HG02642 (cell line): ENCODE measurements around the gene DGCR2.
"Not testable (repeated sequence)": the region's sequence is repeated elsewhere in the genome, so short reads cannot be mapped to it uniquely, and the experiment has no call there.

Source experiments
- ATAC-seq: cut with Tn5 transposase; IDR thresholded peaks from one replicate; pipeline ENCODE4 v1.9.1; 2021; ENCODE audit warnings: mild to moderate bottlenecking; ENCODE audit not compliant: unreplicated experiment, poor library complexity

The DGCR2 gene

DNA sequence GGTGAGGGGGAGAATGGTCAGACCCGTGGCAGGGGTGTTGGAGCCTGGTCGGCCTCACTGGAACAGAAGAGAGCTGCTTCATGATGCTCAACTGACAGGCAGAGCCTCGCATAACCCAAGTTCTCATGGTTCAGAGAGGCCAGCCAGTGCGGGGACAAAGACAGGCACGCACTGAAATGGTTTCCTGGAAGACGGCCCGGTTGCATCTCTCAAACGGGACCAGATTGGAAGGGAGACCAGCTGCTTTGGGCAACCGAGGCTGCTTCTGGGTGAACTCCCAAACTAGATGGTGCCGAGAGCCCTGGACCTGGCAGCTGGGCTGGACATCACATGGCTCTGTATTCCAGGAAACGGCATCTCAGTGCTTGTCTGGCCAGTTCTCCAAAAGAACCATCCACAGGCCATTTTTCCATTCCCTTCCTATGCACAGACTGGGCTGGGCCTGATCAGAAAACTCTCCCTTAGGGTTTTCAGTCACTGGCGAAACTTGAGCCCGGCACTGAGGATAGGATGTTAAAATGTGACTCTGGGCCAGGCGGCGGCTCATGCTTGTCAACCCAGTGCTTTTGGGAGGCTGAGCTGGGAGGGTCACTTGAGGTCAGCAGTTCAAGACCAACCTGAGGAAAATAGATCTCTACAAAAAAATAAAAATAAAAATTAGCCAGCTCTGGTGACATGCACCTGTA is 106.0 kb downstream of the DGCR2 start:
- no peak for ATAC-seq

GRCh38 chr22:19014886-19015285 is 107.3 kb downstream of the DGCR2 start:
- no peak for ATAC-seq

DNA sequence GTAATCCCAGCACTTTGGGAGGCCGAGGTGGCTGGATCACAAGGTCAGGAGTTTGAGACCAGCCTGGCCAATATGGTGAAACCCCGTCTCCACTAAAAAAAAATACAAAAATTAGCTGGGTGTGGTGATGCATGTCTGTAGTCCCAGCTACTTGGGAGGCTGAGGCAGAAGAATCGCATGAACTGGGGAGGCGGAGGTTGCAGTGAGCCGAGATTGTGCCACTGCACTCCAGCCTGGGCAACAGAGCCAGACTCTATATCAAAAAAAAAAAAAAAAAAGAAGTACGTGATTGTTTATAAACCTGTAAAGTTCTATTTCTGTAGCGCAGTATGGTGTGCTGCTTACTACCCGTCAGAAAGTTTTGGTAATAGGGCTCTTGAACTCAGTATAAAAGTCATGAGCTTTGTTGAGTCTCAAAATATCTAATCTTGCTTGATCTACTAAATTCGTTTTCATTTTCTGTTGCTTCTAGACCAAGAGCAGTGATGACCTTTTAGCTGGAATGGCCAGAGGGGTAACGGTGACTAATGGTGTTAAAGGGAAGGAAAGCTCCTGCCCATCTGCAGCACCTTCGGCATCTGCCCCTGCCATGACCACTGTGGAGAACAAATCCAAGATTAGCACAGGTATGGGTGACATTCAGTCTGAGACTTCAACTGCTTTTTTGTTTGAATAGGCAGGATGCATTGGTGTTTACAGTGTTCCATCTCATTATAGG is 108.2 kb downstream of the DGCR2 start:
- ATAC-seq, result not testable (repeated sequence)

DNA sequence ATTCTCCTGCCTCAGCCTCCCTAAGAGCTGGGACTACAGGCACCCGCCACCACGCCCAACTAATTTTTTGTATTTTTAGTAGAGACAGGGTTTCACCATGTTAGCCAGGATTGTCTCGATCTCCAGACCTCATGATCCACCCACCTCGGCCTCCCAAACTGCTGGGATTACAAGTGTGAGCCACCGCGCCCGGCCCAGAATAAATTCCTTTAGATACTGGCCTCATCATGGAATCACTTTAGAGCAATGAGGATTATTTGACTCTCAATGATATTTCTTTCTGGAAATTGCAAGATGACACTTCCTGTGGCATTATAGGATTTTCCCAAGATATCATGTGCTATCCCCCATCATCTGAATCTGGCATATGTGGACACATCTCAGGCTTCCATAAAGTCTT is 108.8 kb downstream of the DGCR2 start:
- ATAC-seq, result not testable (repeated sequence)

DNA sequence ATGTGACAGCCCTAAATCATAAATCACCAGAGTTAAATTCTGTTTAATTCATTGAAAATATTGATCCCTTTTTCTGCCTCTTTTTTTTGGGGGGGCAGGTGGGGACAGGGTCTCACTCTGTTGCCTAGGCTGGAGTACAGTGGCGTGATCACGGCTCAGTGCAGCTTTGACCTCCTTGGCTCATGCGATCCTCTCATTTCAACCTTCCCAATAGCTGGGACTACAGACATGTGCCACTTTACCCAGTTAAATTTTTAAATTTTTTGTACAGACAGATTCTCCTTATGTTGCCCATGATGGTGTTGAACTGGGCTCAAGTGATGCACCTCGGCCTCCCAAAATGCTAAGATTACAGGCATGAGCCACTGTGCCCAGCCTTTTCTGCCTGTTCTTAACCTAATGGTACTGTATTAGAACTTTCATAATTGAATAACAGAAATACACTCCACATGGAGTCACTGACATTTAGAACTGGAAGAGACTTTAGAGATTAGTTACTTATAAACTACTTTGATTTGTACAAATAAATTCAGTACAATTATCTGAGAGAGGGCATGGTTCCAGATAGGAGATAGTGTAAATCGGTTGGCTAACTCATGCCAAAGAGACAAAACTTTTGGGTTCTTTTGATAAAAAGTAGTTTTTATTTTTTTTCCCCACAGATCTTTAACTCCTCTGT is 109.8 kb downstream of the DGCR2 start:
- no peak for ATAC-seq

DNA sequence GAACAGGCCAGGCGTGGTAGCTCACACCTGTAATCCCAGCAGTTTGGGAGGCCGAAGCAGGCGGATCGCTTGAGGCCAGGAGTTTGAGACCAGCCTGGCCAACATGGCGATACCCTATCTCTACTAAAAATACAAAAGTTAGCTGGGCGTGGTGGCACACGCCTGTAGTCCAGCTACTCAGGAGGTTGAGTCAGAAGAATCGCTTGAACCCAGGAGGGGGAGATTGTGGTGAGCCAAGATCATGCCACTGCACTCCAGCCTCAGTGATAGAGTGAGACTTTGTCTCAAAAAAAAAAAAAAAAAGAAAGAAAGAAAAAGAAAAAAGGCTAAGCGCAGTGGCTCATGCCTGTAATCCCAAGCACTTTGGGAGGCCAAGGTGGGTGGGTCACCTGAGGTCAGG is 110.6 kb downstream of the DGCR2 start:
- ATAC-seq, result not testable (repeated sequence)

DNA sequence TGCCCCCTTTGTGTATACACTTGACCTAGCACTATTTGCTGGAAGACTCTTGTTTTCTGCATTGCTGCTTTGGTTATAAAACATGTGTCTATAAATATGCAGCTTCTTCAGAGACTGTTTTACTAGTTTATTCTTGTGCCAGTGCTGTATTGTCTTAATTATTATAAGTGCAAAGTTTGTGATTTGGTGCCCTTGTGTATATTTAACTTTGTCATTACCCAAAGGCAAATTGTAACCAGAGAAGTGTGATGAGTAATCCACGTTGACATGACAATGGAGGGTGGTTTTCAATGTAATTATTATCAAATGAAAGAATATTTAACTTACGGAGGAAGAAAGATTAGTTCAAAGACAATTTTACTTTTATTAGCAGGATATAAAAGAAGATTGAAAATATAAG is 111.1 kb downstream of the DGCR2 start:
- no peak for ATAC-seq

GRCh38 chr22:19005905-19006304 is 116.3 kb downstream of the DGCR2 start:
- ATAC-seq, result no peak

DNA sequence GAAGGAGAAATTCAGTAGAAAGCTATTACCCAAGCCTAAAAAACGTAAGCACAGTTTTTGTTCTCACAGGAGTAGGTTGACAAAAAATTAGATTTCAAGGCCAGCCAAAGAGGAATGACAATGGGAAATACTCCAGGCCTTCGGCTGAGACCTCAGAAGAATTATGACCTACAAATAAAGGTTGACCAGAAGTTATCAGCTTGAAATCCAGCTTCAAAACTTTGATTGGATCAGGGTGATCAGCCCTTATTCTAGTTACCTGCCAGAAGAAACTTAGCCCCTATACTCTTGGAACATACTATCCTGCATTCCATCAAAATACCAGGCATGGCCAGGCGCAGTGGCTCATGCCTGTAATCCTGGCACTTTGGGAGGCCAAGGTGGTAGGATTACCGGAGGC is 117.7 kb downstream of the DGCR2 start:
- ATAC-seq, result no peak

GRCh38 chr22:19003508-19003907 is 118.7 kb downstream of the DGCR2 start:
- no peak for ATAC-seq

- ATAC-seq, result no peak
Observed at GRCh38 chr22:19002684-19003038, 119.6 kb downstream of the DGCR2 start.

DNA sequence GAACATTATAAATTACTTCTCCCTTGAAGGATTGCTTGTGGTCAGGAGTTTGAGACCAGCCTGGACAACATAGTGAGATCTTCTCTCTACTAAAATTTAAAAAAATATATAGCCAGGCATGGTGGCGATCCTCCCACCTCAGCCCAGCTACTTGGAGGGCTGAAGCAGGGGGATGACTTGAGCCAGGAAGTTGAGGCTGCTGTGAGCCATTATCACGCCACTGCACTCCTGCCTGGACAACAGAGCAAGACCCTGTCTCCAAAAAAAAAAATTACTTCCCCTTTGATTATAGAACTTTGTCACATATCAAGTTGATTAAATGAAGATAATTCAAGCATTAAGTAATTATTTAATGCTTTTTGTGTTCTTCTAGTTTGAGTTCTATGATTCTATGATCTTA is 121.0 kb downstream of the DGCR2 start:
- no peak for ATAC-seq

DNA sequence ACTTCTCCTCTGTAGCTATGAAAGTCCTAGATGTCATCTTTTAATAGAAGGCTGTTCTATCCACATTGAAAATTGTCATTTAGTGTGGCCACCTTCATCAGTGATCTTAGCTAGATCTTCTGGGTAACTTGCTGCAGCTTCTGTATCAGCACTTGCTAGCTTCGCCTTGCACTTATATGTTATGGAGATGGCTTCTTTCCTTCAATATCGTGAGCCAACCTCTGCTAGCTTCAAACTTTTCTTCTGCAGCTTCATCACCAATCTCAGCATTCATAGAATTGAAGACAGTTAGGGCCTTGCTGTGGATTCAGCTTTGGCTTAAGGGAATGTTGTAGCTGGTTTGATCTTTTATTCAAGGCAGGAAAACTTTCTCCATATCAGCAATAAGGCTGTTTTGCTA is 122.1 kb downstream of the DGCR2 start:
- not testable (repeated sequence) for ATAC-seq

- ATAC-seq, result no peak
Observed at GRCh38 chr22:18999416-18999815, 122.8 kb downstream of the DGCR2 start.

DNA sequence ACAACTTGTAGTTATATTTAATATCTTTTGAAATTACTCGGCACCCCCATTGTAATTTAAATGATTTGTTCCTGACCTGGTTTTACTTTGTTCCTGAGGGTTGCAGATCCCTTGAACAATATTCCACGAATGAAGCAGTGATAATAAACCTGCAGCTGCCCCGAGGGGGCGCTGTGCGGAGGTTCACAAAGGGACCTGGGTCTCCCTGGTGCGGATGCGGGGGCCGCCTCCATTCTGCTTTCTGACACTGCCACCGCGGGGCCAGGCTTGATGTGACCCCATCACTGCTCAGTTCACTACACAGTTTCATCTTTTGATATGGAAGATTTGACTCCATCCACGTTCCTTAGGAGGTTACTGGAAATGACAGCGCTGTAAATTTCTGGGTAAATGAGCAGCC is 123.2 kb downstream of the DGCR2 start:
- ATAC-seq, result no peak

- no peak for ATAC-seq
Observed at GRCh38 chr22:18997925-18998315, 124.3 kb downstream of the DGCR2 start.

- no peak for ATAC-seq
Observed at GRCh38 chr22:18997306-18997924, 124.8 kb downstream of the DGCR2 start.

DNA sequence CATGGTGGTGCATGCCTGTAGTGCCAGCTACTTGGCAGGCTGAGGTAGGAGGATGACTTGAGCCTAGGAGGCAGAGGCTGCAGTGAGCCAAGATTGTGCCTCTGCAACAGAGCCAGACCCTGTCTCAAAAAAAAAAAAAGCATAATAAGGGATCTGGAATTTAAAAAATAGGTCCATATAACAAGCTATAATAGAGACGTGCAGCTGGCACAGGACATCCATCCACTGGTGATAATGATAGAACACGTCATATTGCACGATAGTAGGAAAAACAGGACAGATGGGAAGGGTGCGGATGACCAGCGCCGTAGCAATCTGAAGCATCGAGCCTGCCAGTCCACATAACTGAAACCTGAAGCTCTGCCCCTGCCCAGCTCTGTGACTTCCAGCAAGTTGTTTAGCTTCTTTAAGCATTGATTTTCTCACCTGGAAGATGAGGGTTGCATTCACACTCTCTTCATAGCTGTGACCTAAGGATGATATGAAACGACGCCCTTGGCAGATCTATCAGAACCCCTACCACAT is 125.8 kb downstream of the DGCR2 start:
- ATAC-seq, result no peak

- no peak for ATAC-seq
Observed at GRCh38 chr22:18995327-18995711, 126.9 kb downstream of the DGCR2 start.

DNA sequence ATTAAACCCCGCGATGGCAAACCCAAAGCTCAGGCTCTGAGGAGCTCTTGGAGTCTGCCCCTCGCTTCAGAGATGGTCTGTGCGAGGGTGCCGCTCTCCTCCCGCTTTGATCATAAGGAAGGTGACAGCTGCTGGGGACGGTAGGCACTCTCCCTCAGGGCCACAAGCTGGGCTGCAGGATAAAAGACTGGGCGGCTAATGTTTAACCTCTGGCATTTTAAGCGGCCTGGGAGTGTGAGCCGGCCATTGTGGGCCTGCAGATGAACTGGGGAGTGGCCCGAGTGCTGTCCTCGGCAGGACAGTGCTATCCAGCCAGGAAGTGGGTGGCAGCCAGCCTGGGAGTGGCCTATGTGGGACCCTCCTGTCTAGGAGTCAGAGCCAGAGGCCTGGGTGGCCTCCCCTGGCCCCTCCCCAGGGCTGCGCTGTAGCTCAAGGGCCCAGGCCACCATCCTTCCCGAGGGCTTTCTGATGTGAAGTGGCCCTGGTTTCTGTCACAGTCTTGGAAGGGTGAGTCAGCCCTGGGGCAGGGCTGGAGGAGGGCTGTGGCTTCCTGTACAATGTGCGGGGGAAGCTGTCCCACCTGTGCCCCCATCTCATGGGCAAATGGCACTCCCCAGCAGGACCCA is 127.4 kb downstream of the DGCR2 start:
- ATAC-seq, result no peak

- ATAC-seq, result no peak
Observed at GRCh38 chr22:18994056-18994455, 128.2 kb downstream of the DGCR2 start.
